GM18861 (cell line): Measurements from ENCODE around the gene TRAF2.
A peak's percentile ranks its signal among the peaks of the same experiment; 100 is the strongest.
"Not testable (repeated sequence)": the region's sequence is repeated elsewhere in the genome, so short reads cannot be mapped to it uniquely, and the experiment has no call there.

Experiments
- ATAC-seq: cut with Tn5 transposase; IDR thresholded peaks from one replicate; pipeline ENCODE4 v1.9.1; 2021; ENCODE audit not compliant: unreplicated experiment

The TRAF2 gene

GRCh38 chr9:136885950-136886578 lies at the start of gene TRAF2:
Gene TRAF2 (plus strand): TSS chr9:136886516. CDS start chr9:136898741, 12,225 bp downstream.
- peak; percentile 81 for ATAC-seq

GRCh38 chr9:136837146-136837855 lies 49.0 kb upstream of the TRAF2 start:
- no peak for ATAC-seq

GRCh38 chr9:136837856-136838277 lies 48.4 kb upstream of the TRAF2 start:
- ATAC-seq, result not testable (repeated sequence)

GRCh38 chr9:136838314-136839228 lies 47.7 kb upstream of the TRAF2 start:
- ATAC-seq, result no peak

GRCh38 chr9:136839229-136840139 lies 46.8 kb upstream of the TRAF2 start:
- ATAC-seq, result no peak

- no peak for ATAC-seq
Observed at GRCh38 chr9:136840140-136840876, 46.0 kb upstream of the TRAF2 start.

GRCh38 chr9:136840877-136841645 lies 45.3 kb upstream of the TRAF2 start:
- no peak for ATAC-seq

- ATAC-seq, result not testable (repeated sequence)
Observed at GRCh38 chr9:136841646-136842379, 44.5 kb upstream of the TRAF2 start.

- not testable (repeated sequence) for ATAC-seq
Observed at GRCh38 chr9:136842380-136842948, 43.9 kb upstream of the TRAF2 start, which contains the start of gene AJM1. Gene AJM1 (plus strand): TSS chr9:136842478. CDS start chr9:136844415, 1,937 bp downstream.

- not testable (repeated sequence) for ATAC-seq
Observed at GRCh38 chr9:136843159-136843800, 43.0 kb upstream of the TRAF2 start.

- ATAC-seq, result not testable (repeated sequence)
Observed at GRCh38 chr9:136843801-136844740, 42.2 kb upstream of the TRAF2 start.

GRCh38 chr9:136844761-136845464 lies 41.4 kb upstream of the TRAF2 start:
- ATAC-seq, result no peak

- no peak for ATAC-seq
Observed at GRCh38 chr9:136845465-136846260, 40.7 kb upstream of the TRAF2 start.

- no peak for ATAC-seq
Observed at GRCh38 chr9:136846376-136847087, 39.8 kb upstream of the TRAF2 start.
